IPS-20b (cell line): Measurements from ENCODE around the gene CSTF3.
"Not testable (repeated sequence)": the region's sequence is repeated elsewhere in the genome, so short reads cannot be mapped to it uniquely, and the experiment has no call there.

ENCODE experiments used
- H3K27ac ChIP-seq: one replicate; pipeline ENCODE4 v1.5.1; 2013; ENCODE audit warnings: low read length
- H3K27me3 ChIP-seq: 2 replicates; pipeline ENCODE4 v1.6.1; 2013; ENCODE audit warnings: mild to moderate bottlenecking, low read length, inconsistent platforms; ENCODE audit not compliant: insufficient read depth
- H3K36me3 ChIP-seq: 2 replicates; pipeline ENCODE4 v1.6.1; 2013; ENCODE audit warnings: low read depth, mild to moderate bottlenecking, inconsistent platforms, low read length, moderate library complexity; ENCODE audit not compliant: insufficient read depth
- H3K4me1 ChIP-seq: 2 replicates; pipeline ENCODE4 v1.6.1; 2013; ENCODE audit warnings: mild to moderate bottlenecking, control low read depth, inconsistent platforms, low read length, moderate library complexity; ENCODE audit not compliant: insufficient read depth
- H3K4me3 ChIP-seq: 2 replicates; pipeline ENCODE4 v1.5.1; 2013; ENCODE audit warnings: mild to moderate bottlenecking, low read length, inconsistent platforms
- H3K9ac ChIP-seq: 2 replicates; pipeline ENCODE4 v1.6.1; 2013; ENCODE audit warnings: low read depth, mild to moderate bottlenecking, inconsistent platforms, low read length, moderate library complexity
- H3K9me3 ChIP-seq: 2 replicates; pipeline ENCODE4 v1.6.1; 2013; ENCODE audit warnings: mild to moderate bottlenecking, low read depth, low read length, inconsistent platforms; ENCODE audit not compliant: insufficient read depth

The CSTF3 gene

GRCh38 chr11:33125611-33126010 is 35.7 kb downstream of the CSTF3 start:
- no peaks in the 10 kb centered on the region for H3K36me3 ChIP-seq
- H3K4me1 ChIP-seq, result peaks cover 28% of the 10 kb centered on the region; the same call in 1 of the 2 replicates
- no peaks in the 10 kb centered on the region for H3K9me3 ChIP-seq

DNA sequence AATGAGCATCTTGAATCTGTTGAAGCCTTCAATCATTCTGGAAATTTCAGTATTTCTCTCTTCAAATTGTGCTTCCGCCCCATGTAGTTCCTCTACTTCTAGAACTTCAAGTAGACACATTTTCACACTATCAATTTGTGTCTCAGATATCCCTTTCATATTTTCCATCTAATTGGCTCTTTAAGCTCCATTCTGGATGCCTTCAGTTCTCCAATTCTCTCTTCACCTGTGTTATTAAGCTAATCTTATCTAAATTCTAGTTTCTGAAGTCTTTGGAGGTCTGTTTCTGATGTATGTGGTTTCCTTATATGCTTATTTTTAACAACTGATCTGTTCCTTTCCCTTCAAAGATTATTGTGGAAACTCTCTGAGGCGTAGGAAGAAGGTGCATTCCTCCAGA is 36.3 kb downstream of the CSTF3 start:
- H3K36me3 ChIP-seq, result no peaks in the 10 kb centered on the region
- H3K4me1 ChIP-seq, result peaks cover 28% of the 10 kb centered on the region; the same call in 1 of the 2 replicates
- H3K4me3 ChIP-seq, result no peak overlapping the region
- no peaks in the 10 kb centered on the region for H3K9me3 ChIP-seq
- H3K9ac ChIP-seq, result no peak overlapping the region
- no peak overlapping the region for H3K27ac ChIP-seq
- H3K27me3 ChIP-seq, result no peaks in the 10 kb centered on the region

More at GRCh38 chr11:33125611-33126010, 35.7 kb downstream of the CSTF3 start:
- no peak overlapping the region for H3K27ac ChIP-seq
- H3K9ac ChIP-seq, result no peak overlapping the region
- H3K4me3 ChIP-seq, result no peak overlapping the region
- H3K27me3 ChIP-seq, result no peaks in the 10 kb centered on the region

DNA sequence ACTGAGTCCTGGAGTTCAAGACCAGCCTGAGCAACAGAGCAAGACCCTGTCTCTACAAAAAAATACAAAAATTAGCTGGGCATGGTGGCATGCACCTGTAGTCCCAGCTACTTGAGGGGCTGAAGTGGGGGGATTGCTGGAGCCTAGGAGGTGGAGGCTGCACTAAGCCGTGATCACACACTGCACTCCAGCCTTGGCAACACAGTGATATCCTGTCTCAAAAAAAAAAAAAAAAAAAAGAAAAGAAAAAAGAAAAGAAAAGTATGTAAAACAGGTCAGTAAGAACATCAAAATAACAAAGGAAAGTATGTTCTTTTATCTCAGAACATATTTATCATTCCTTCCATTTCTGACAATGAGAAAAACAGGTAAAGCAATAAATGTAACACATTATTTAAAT is 38.6 kb downstream of the CSTF3 start:
- not testable (repeated sequence) for H3K36me3 ChIP-seq

GRCh38 chr11:33116535-33116934 is 44.7 kb downstream of the CSTF3 start:
- no peaks in the 10 kb centered on the region for H3K36me3 ChIP-seq
- H3K4me1 ChIP-seq, result peaks cover 8% of the 10 kb centered on the region; the same call in 1 of the 2 replicates
- H3K4me3 ChIP-seq, result no peak overlapping the region
- H3K9ac ChIP-seq, result no peak overlapping the region
- H3K27ac ChIP-seq, result no peak overlapping the region
- no peaks in the 10 kb centered on the region for H3K9me3 ChIP-seq
- H3K27me3 ChIP-seq, result no peaks in the 10 kb centered on the region

More for the DNA sequence above, 38.6 kb downstream of the CSTF3 start:
- not testable (repeated sequence) for H3K27me3 ChIP-seq, H3K9me3 ChIP-seq, H3K27ac ChIP-seq, H3K9ac ChIP-seq
- Histone ChIP-seq H3K4me3 (0 out of 2 replicates have a peak overlapping the region, but pooled peaks have one; percentile 34), H3K4me1 (peaks cover 21% of the 10 kb centered on the region; the same call in 1 of the 2 replicates)

GRCh38 chr11:33110083-33110482 is 51.2 kb downstream of the CSTF3 start:
- Histone ChIP-seq H3K27me3 (no peaks in the 10 kb centered on the region), H3K4me1 (no peaks in the 10 kb centered on the region), H3K4me3 (no peak overlapping the region), H3K9me3 (no peaks in the 10 kb centered on the region), H3K27ac (no peak overlapping the region), H3K9ac (no peak overlapping the region), H3K36me3 (peaks cover 17% of the 10 kb centered on the region)

- peaks cover 24% of the 10 kb centered on the region for H3K36me3 ChIP-seq
- H3K9ac ChIP-seq, result no peak overlapping the region
- H3K27ac ChIP-seq, result no peak overlapping the region
- H3K4me3 ChIP-seq, result no peak overlapping the region
- no peaks in the 10 kb centered on the region for H3K4me1 ChIP-seq
- H3K9me3 ChIP-seq, result no peaks in the 10 kb centered on the region
- H3K27me3 ChIP-seq, result no peaks in the 10 kb centered on the region
These were observed 51.9 kb downstream of the CSTF3 start for GRCh38 chr11:33109294-33109895.

DNA sequence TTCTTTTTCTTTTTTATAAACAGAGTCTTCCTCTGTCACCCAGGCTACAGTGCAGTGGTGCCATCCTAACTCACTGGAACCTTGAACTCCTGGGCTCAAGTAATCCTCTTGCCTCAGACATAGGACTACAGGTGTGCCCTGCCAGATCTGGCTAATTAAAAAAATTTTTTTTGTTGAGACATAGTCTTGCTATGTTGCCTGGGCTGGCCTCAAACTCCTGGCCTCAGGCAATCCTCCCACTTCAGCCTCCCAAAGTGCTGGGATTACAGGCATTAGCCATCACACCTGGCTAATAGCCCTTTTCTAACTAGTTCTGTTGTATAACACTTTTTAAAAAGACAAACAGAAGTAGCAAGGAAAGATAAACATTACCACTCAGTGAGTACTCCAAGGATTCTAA is 57.4 kb downstream of the CSTF3 start:
- Histone ChIP-seq H3K36me3 (peaks cover 70% of the 10 kb centered on the region), H3K27me3 (no peaks in the 10 kb centered on the region), H3K27ac (no peak overlapping the region), H3K9me3 (no peaks in the 10 kb centered on the region), H3K4me3 (no peak overlapping the region), H3K9ac (no peak overlapping the region), H3K4me1 (no peaks in the 10 kb centered on the region)

- H3K9ac ChIP-seq, result no peak overlapping the region
- H3K27ac ChIP-seq, result no peak overlapping the region
- H3K9me3 ChIP-seq, result no peaks in the 10 kb centered on the region
- H3K4me3 ChIP-seq, result no peak overlapping the region
- H3K36me3 ChIP-seq, result peaks cover 60% of the 10 kb centered on the region
- no peaks in the 10 kb centered on the region for H3K4me1 ChIP-seq
- H3K27me3 ChIP-seq, result no peaks in the 10 kb centered on the region
These were observed 67.1 kb downstream of the CSTF3 start for GRCh38 chr11:33094157-33094556.

GRCh38 chr11:33089776-33090175 is 71.5 kb downstream of the CSTF3 start:
- Histone ChIP-seq H3K4me3 (no peak overlapping the region), H3K9ac (no peak overlapping the region), H3K27me3 (no peaks in the 10 kb centered on the region), H3K4me1 (no peaks in the 10 kb centered on the region), H3K9me3 (no peaks in the 10 kb centered on the region), H3K36me3 (peaks cover 58% of the 10 kb centered on the region), H3K27ac (no peak overlapping the region)

- H3K4me3 ChIP-seq, result no peak overlapping the region
- no peaks in the 10 kb centered on the region for H3K27me3 ChIP-seq
- H3K9ac ChIP-seq, result no peak overlapping the region
- H3K9me3 ChIP-seq, result no peaks in the 10 kb centered on the region
- no peaks in the 10 kb centered on the region for H3K4me1 ChIP-seq
- no peak overlapping the region for H3K27ac ChIP-seq
- peaks cover 80% of the 10 kb centered on the region for H3K36me3 ChIP-seq
These were observed 75.3 kb downstream of the CSTF3 start for GRCh38 chr11:33086017-33086416.

GRCh38 chr11:33083918-33084317 is 77.4 kb downstream of the CSTF3 start:
- Histone ChIP-seq H3K9me3 (no peaks in the 10 kb centered on the region), H3K36me3 (peaks cover 73% of the 10 kb centered on the region), H3K9ac (no peak overlapping the region), H3K4me3 (no peak overlapping the region), H3K4me1 (no peaks in the 10 kb centered on the region), H3K27ac (no peak overlapping the region), H3K27me3 (no peaks in the 10 kb centered on the region)

DNA sequence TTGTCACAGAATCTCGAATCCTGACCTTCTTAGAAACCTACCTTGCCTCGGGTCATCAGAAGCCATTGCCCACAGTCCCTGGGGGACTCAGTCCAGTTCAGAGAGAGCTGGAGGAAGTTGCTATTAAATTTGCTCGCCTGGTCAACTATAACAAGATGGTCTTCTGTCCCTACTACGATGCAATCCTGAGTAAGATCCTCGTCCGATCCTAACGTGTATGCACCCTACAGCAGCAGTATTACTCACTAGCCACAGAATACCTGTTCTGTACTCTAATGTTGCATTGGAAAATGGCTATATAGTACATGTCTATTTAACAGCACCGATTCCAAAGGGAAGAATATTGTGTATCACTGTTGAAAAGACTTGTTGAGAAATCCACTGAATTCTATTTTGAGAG is 88.8 kb downstream of the CSTF3 start:
- Histone ChIP-seq H3K9ac (no peak overlapping the region), H3K27me3 (no peaks in the 10 kb centered on the region), H3K9me3 (no peaks in the 10 kb centered on the region), H3K4me3 (no peak overlapping the region), H3K36me3 (peaks cover 77% of the 10 kb centered on the region), H3K4me1 (no peaks in the 10 kb centered on the region), H3K27ac (no peak overlapping the region)
